Endothelial cell of umbilical vein (primary cell): ENCODE data around the gene PCDHA7. TPM values are rescaled to one million over a fixed set of nuclear protein-coding genes. Genes with fewer than 3 reads are reported as not detected.
"Not testable (repeated sequence)": the region's sequence is repeated elsewhere in the genome, so short reads cannot be mapped to it uniquely, and the experiment has no call there.

Experiments used
- BruUV-seq: library from RNA; stranded (reverse); fragments of 400-500 nt; replicated peaks from 2 replicates; lab custom pipeline; 2021; lab: Mats Ljungman, UMichigan
- CTCF ChIA-PET: fragments of 300-600, 350-600 bp; sonication (Branson Sonifier 250); formaldehyde crosslinking; loops from one replicate; lab custom pipeline; 2021; ENCODE audit warnings: antibody characterized with exemption, inconsistent platforms; lab: Charles Lee
- POLR2A ChIA-PET: fragments of 300-600, 350-600 bp; sonication (Branson Sonifier 250); formaldehyde crosslinking; loops from one replicate; lab custom pipeline; 2021; ENCODE audit warnings: antibody characterized with exemption, inconsistent platforms; lab: Charles Lee
- DNase-seq: peaks from one replicate; pipeline ENCODE4 v3.0.0-alpha.2; 2011; ENCODE audit warnings: low read depth, low spot score
- FAIRE-seq: peaks from 2 replicates; lab custom pipeline; 2011; peaks lifted over from hg19 to GRCh38; lab: Jason Lieb, UNC
- H2AFZ ChIP-seq: 2 replicates; pipeline ENCODE4 v1.6.0; 2012; ENCODE audit warnings: low read depth, low read length, control low read depth, inconsistent platforms
- H3K27ac ChIP-seq: 2 replicates; pipeline ENCODE4 v1.5.1; 2011; ENCODE audit warnings: low read depth, mild to moderate bottlenecking, control low read depth, low read length, moderate library complexity; ENCODE audit not compliant: insufficient read depth
- H3K27me3 ChIP-seq, 2 experiments: 2 replicates each; pipeline versions ENCODE4 v1.6.0 to v1.6.1; 2011; ENCODE audit warnings: low read length in 2 of 2, mixed read lengths in 1 of 2; ENCODE audit not compliant: control insufficient read depth in 2 of 2, insufficient read depth in 2 of 2
- H3K36me3 ChIP-seq, 2 experiments: 2 replicates in 1 of 2; 3 replicates in 1 of 2; pipeline ENCODE4 v1.5.1; 2011; ENCODE audit warnings: low read length in 2 of 2, mild to moderate bottlenecking in 1 of 2, moderate library complexity in 1 of 2; ENCODE audit not compliant: control insufficient read depth in 2 of 2, insufficient read depth in 2 of 2; ENCODE audit errors: extremely low read depth in 1 of 2
- H3K4me1 ChIP-seq: 3 replicates; pipeline ENCODE4 v1.5.1; 2011; ENCODE audit warnings: mild to moderate bottlenecking, low read length; ENCODE audit not compliant: control insufficient read depth, insufficient read depth; ENCODE audit errors: extremely low read depth
- H3K4me2 ChIP-seq: 2 replicates; pipeline ENCODE4 v1.6.1; 2011; ENCODE audit warnings: low read length, control low read depth, mixed read lengths; ENCODE audit not compliant: insufficient read depth
- H3K4me3 ChIP-seq, 3 experiments: fragments of 200-600 bp in 1 of 3; sonication (generic), shearing (Covaris generic) in 1 of 3; replicated peaks in 1 of 3; 2 replicates each; pipeline ENCODE4 v1.5.1; 2011 to 2016; ENCODE audit warnings: control low read depth in 3 of 3, low read length in 3 of 3, mild to moderate bottlenecking in 2 of 3, inconsistent platforms in 1 of 3, low read depth in 1 of 3, moderate library complexity in 1 of 3; ENCODE audit not compliant: insufficient read depth in 1 of 3
- H3K79me2 ChIP-seq: 2 replicates; pipeline ENCODE4 v1.6.0; 2012; ENCODE audit warnings: low read length, inconsistent platforms; ENCODE audit not compliant: control insufficient read depth, insufficient read depth
- H3K9ac ChIP-seq: replicated peaks from 2 replicates; pipeline ENCODE3; 2011; ENCODE audit warnings: low read length, control low read depth; ENCODE audit not compliant: insufficient read depth; ENCODE audit errors: extremely low read depth
- H3K9me1 ChIP-seq: replicated peaks from 3 replicates; pipeline ENCODE4 v1.6.0; 2011; ENCODE audit warnings: mild to moderate bottlenecking, low read length; ENCODE audit not compliant: control insufficient read depth, insufficient read depth; ENCODE audit errors: extremely low read depth
- H3K9me3 ChIP-seq: replicated peaks from 2 replicates; pipeline ENCODE4 v1.5.1; 2012; ENCODE audit warnings: low read length, inconsistent platforms; ENCODE audit not compliant: control insufficient read depth, insufficient read depth
- H4K20me1 ChIP-seq: replicated peaks from 2 replicates; pipeline ENCODE3; 2011; ENCODE audit warnings: mild to moderate bottlenecking, low read length; ENCODE audit not compliant: control insufficient read depth, insufficient read depth; ENCODE audit errors: extremely low read depth
- dilution Hi-C: fragments of 300-500 bp; cut with MboI; formaldehyde crosslinking; loops from one replicate; pipeline ENCODE4 v1.15.0; 2019; ENCODE audit warnings: low sequenced_read_pairs; ENCODE audit not compliant: extremely low pct_ligation_motif_present
- intact Hi-C: fragments of 100-400 bp; cut with micrococcal nuclease; formaldehyde crosslinking; loops from one replicate; pipeline ENCODE4 v1.10.0; 2022
- polyA plus RNA-seq, 4 experiments: library from polyadenylated mRNA; depleted of rRNA in 3 of 4; stranded (reverse) in 3 of 4; unstranded in 1 of 4; fragments of >200 nt; gene quantifications; 2 replicates each; pipeline versions ENCODE4 v1.2.1 to v1.2.3, GENCODE V29; 2011 to 2012; ENCODE audit warnings: missing spikeins in 1 of 4
- total RNA-seq: library from RNA; stranded (reverse); gene quantifications from 2 replicates; pipeline ENCODE4 v1.2.3, GENCODE V29; 2021

Gene PCDHA7
- total and polyA plus RNA-seq, 2 donors (not counting 3 experiments of a cell fraction or from before 2014, with no cell fraction given): 0.07 TPM; not detected in 1

GRCh38 chr5:140829511-140830501 lies 4.3 kb upstream of the PCDHA7 start:
- H3K4me3 ChIP-seq, POLR2A ChIA-PET, dilution Hi-C loops, H3K4me2 ChIP-seq, H3K27ac ChIP-seq, H3K4me1 ChIP-seq, H2AFZ ChIP-seq, FAIRE-seq, H3K79me2 ChIP-seq, intact Hi-C loops, BruUV-seq, H3K9me1 ChIP-seq, H3K9me3 ChIP-seq, H3K27me3 ChIP-seq, H3K9ac ChIP-seq, H3K36me3 ChIP-seq, H4K20me1 ChIP-seq, DNase-seq: not testable (repeated sequence)
- CTCF ChIA-PET: interaction anchor here (1.3 kb wide), 1 partner anchor 206 kb away, joined by 3 read pairs; no protein-coding TSS in a partner anchor

GRCh38 chr5:140834439-140835008 lies 455 bp downstream of the PCDHA7 start:
- CTCF ChIA-PET: interaction anchor here (0.8 kb wide), 1 partner anchor 206 kb away, joined by 3 read pairs; no protein-coding TSS in a partner anchor
- H3K36me3 ChIP-seq, H2AFZ ChIP-seq, H3K9me1 ChIP-seq, H3K27ac ChIP-seq, H3K4me1 ChIP-seq, H3K79me2 ChIP-seq, intact Hi-C loops, DNase-seq, POLR2A ChIA-PET, H4K20me1 ChIP-seq, H3K4me2 ChIP-seq, H3K9me3 ChIP-seq, H3K27me3 ChIP-seq, H3K4me3 ChIP-seq, BruUV-seq, H3K9ac ChIP-seq, dilution Hi-C loops: not testable (repeated sequence)
- peak; percentile 76 for FAIRE-seq
